Gastroesophageal sphincter (tissue), 3 donors: ENCODE results near the gene PNMT.

Experiments
- POLR2AphosphoS5 ChIP-seq: sonication (generic); formaldehyde crosslinking; IDR thresholded peaks from one replicate; pipeline ENCODE4 v1.6.1; 2017; ENCODE audit warnings: antibody characterized with exemption
- TF ChIP-seq, protein P1 (sequence below), 4 experiments: fragments of 200-600 bp in 2 of 4; fragments of 450-650 bp in 2 of 4; sonication (generic) in 1 of 4; IDR thresholded peaks; one replicate each; pipeline ENCODE4 v1.5.1; 2017 to 2019; ENCODE audit warnings: antibody characterized with exemption in 4 of 4, mild to moderate bottlenecking in 2 of 4, moderate library complexity in 2 of 4

DNA sequence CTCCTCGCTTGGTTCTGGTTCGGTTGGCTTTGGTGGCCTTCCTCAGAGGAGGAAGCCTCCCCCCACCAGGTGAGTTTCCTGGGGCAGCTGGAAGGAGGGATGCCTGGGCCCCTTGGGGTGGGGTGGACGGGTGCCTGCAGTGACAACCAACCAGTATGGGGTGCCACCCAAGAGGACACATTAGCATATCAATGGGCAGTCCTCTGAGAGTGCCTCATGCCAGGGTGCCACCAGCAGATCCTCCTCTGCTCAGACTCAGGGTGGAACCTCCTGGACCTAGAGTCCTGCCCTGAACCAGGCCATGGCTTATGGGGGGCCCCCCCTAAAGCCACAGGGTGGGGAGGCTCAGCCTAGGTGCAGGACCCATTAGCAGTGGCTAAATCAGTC is 38.8 kb upstream of the PNMT start:
- TF ChIP-seq, protein P1, sequence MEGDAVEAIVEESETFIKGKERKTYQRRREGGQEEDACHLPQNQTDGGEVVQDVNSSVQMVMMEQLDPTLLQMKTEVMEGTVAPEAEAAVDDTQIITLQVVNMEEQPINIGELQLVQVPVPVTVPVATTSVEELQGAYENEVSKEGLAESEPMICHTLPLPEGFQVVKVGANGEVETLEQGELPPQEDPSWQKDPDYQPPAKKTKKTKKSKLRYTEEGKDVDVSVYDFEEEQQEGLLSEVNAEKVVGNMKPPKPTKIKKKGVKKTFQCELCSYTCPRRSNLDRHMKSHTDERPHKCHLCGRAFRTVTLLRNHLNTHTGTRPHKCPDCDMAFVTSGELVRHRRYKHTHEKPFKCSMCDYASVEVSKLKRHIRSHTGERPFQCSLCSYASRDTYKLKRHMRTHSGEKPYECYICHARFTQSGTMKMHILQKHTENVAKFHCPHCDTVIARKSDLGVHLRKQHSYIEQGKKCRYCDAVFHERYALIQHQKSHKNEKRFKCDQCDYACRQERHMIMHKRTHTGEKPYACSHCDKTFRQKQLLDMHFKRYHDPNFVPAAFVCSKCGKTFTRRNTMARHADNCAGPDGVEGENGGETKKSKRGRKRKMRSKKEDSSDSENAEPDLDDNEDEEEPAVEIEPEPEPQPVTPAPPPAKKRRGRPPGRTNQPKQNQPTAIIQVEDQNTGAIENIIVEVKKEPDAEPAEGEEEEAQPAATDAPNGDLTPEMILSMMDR (IDR thresholded peaks at IDR 0.05): no peak
- TF ChIP-seq POLR2AphosphoS5: no peak
